ENCODE measurements around the gene TAGAP. TPM values are rescaled to one million over a fixed set of nuclear protein-coding genes. Genes with fewer than 3 reads are reported as not detected.

Gene TAGAP
- polyA plus RNA-seq, 1 donor (not counting 4 experiments of a cell fraction or from before 2014, with no cell fraction given): 0.08 TPM

- peak overlapping the region; percentile 94 for H3K4me2 ChIP-seq (ENCODE audit: control insufficient read depth, extremely low read depth, insufficient read depth, low read depth, low read length)
- peak overlapping the region; percentile 85 to 94 (median 88) for H3K4me3 ChIP-seq (ENCODE audit: control insufficient read depth in 2 of 3, extremely low read depth in 1 of 3, insufficient read depth in 2 of 3, low read depth in 1 of 3, low read length in 3 of 3)
- DNase-seq (ENCODE audit: low read depth, low spot score) (no peak), FAIRE-seq (no peak)
- dilution Hi-C loops (cut with MboI; ENCODE audit: extremely low pct_ligation_motif_present, low sequenced_read_pairs): no loop called here
- TF ChIP-seq CTCF (optimal IDR thresholded peaks at IDR 0.05 in 1 of 3, IDR thresholded peaks at IDR 0.05 in 1 of 3, conservative IDR thresholded peaks at IDR 0.05 in 1 of 3; ENCODE audit: extremely low read depth in 1 of 3, insufficient read depth in 2 of 3, low read length in 3 of 3): no peak
- no peak for TF ChIP-seq EZH2 (IDR thresholded peaks at IDR 0.05; ENCODE audit: low read length)
- H2AFZ ChIP-seq (ENCODE audit: control insufficient read depth, low read length): peak overlapping the region; percentile 97
- no peaks in the 10 kb centered on the region for H3K36me3 ChIP-seq (ENCODE audit: control insufficient read depth in 2 of 2, extremely low read depth in 1 of 2, insufficient read depth in 2 of 2, low read length in 2 of 2)
- H3K9ac ChIP-seq (ENCODE audit: control insufficient read depth, extremely low read depth, insufficient read depth, low read length): peak overlapping the region; percentile 89
- no peaks in the 10 kb centered on the region for H3K9me3 ChIP-seq (ENCODE audit: control insufficient read depth, low read depth, low read length)
- H3K9me1 ChIP-seq (ENCODE audit: control insufficient read depth, extremely low read depth, insufficient read depth, low read length): no peaks in the 10 kb centered on the region
- H3K4me1 ChIP-seq (ENCODE audit: control insufficient read depth, extremely low read depth, insufficient read depth, low read length): peaks cover 22% of the 10 kb centered on the region
- H3K27ac ChIP-seq (ENCODE audit: control insufficient read depth, insufficient read depth, low read length): peak overlapping the region; percentile 89
- peaks cover 16% of the 10 kb centered on the region for H3K79me2 ChIP-seq (ENCODE audit: control insufficient read depth, insufficient read depth, low read length)
- no peaks in the 10 kb centered on the region for H3K27me3 ChIP-seq (ENCODE audit: control insufficient read depth, extremely low read depth, insufficient read depth, low read length)
- no peaks in the 10 kb centered on the region for H4K20me1 ChIP-seq (ENCODE audit: control insufficient read depth, extremely low read depth, insufficient read depth, low read length)
These were observed 45.6 kb downstream of the TAGAP start for GRCh38 chr6:158999154-158999665.

DNA sequence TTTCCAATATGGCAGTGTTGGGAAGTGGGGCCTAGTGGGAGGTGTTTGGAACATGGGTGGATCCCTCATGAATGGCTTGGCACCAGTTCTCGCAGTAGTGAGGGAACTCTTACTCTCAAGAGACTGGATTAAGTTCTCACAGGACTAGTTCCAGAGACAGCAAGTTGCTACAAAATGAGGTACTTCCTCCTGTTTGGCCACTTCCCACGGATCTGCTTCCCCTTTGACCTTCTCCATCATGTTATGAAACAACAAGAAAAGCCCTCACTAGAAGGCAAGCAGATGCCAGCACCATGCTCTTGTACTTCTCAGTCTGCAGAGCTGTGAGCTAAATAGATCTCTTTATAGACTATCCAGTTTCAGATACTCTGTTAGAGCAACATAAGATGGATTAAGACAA is 47.9 kb downstream of the TAGAP start:
- Histone ChIP-seq H3K36me3 (ENCODE audit: control insufficient read depth in 2 of 2, extremely low read depth in 1 of 2, insufficient read depth in 2 of 2, low read length in 2 of 2) (no peaks in the 10 kb centered on the region), H3K9ac (ENCODE audit: control insufficient read depth, extremely low read depth, insufficient read depth, low read length) (no peak overlapping the region), H3K27me3 (ENCODE audit: control insufficient read depth, extremely low read depth, insufficient read depth, low read length) (no peaks in the 10 kb centered on the region), H3K27ac (ENCODE audit: control insufficient read depth, insufficient read depth, low read length) (no peak overlapping the region), H3K4me2 (ENCODE audit: control insufficient read depth, extremely low read depth, insufficient read depth, low read depth, low read length) (no peak overlapping the region), H4K20me1 (ENCODE audit: control insufficient read depth, extremely low read depth, insufficient read depth, low read length) (no peaks in the 10 kb centered on the region), H3K79me2 (ENCODE audit: control insufficient read depth, insufficient read depth, low read length) (peaks cover 17% of the 10 kb centered on the region), H3K4me3 (ENCODE audit: control insufficient read depth in 2 of 3, extremely low read depth in 1 of 3, insufficient read depth in 2 of 3, low read depth in 1 of 3, low read length in 3 of 3) (no peak overlapping the region), H3K4me1 (ENCODE audit: control insufficient read depth, extremely low read depth, insufficient read depth, low read length) (peaks cover 14% of the 10 kb centered on the region), H3K9me1 (ENCODE audit: control insufficient read depth, extremely low read depth, insufficient read depth, low read length) (no peaks in the 10 kb centered on the region), H3K9me3 (ENCODE audit: control insufficient read depth, low read depth, low read length) (no peaks in the 10 kb centered on the region), H2AFZ (ENCODE audit: control insufficient read depth, low read length) (no peak overlapping the region)
- FAIRE-seq: no peak
- dilution Hi-C loops (cut with MboI; ENCODE audit: extremely low pct_ligation_motif_present, low sequenced_read_pairs): no loop called here
- DNase-seq (ENCODE audit: low read depth, low spot score): no peak
- TF ChIP-seq CTCF (optimal IDR thresholded peaks at IDR 0.05 in 1 of 3, IDR thresholded peaks at IDR 0.05 in 1 of 3, conservative IDR thresholded peaks at IDR 0.05 in 1 of 3; ENCODE audit: extremely low read depth in 1 of 3, insufficient read depth in 2 of 3, low read length in 3 of 3) (no peak), EZH2 (IDR thresholded peaks at IDR 0.05; ENCODE audit: low read length) (no peak)

All from keratinocyte (primary cell).